Measurements from ENCODE around the gene ART3. TPM values are rescaled to one million over a fixed set of nuclear protein-coding genes. Genes with fewer than 3 reads are reported as not detected.

ART3 gene
- polyA plus RNA-seq, 1 donor (not counting 4 experiments of a cell fraction or from before 2014, with no cell fraction given) = 0.64 TPM

DNA sequence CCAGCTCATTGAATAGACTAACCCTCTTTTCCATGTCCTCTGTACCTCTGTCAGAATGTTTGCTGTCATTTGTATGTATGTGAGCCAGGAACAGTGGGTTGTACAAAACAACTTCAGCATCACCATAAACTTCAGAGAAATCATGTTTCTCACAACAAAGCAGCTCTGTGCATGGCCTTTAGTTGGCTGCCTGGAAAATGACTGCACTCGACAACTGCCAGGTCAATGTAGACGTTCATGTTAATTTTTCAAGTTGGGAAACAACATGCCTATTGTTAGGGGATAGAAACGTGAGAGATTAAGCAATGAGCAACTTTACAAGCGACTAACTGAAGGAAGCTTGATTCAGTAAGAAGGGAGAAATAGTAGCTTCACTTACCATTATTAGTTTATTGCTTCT lies 20.8 kb upstream of the ART3 start:
- dilution Hi-C loops (cut with MboI; ENCODE audit: extremely low pct_ligation_motif_present, low sequenced_read_pairs) = no loop called here

DNA sequence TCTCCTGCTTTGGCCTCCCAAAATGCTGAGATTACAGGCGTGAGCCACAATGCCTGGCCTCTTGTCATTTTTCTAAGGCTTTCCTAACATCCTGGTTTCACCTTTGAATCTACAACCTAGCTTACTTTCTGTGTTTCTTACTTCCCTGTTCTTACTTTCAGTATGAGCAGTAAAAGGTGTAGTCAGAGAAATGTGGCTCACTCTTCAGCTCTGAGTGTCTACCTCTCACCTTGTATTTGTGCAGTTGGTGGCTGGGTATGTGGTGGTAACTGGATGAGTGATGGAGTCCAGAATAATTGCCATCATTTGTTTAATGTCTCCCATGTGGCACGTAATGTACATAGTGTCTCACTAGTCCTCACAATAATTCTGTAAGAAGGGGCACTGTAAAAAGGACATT lies 19.5 kb upstream of the ART3 start:
- dilution Hi-C loops (cut with MboI; ENCODE audit: extremely low pct_ligation_motif_present, low sequenced_read_pairs) = no loop called here
- Histone ChIP-seq H3K4me2 (ENCODE audit: control insufficient read depth, extremely low read depth, insufficient read depth, low read depth, low read length) (no peak overlapping the region), H4K20me1 (ENCODE audit: control insufficient read depth, extremely low read depth, insufficient read depth, low read length) (no peaks in the 10 kb centered on the region), H3K9me1 (ENCODE audit: control insufficient read depth, extremely low read depth, insufficient read depth, low read length) (no peaks in the 10 kb centered on the region), H3K27me3 (ENCODE audit: control insufficient read depth, extremely low read depth, insufficient read depth, low read length) (no peaks in the 10 kb centered on the region), H3K79me2 (ENCODE audit: control insufficient read depth, insufficient read depth, low read length) (no peaks in the 10 kb centered on the region), H3K9ac (ENCODE audit: control insufficient read depth, extremely low read depth, insufficient read depth, low read length) (no peak overlapping the region), H2AFZ (ENCODE audit: control insufficient read depth, low read length) (peak overlapping the region; percentile 58), H3K4me1 (ENCODE audit: control insufficient read depth, extremely low read depth, insufficient read depth, low read length) (peaks cover 18% of the 10 kb centered on the region), H3K9me3 (ENCODE audit: control insufficient read depth, low read depth, low read length) (no peaks in the 10 kb centered on the region), H3K27ac (ENCODE audit: control insufficient read depth, insufficient read depth, low read length) (no peak overlapping the region), H3K4me3 (ENCODE audit: control insufficient read depth in 2 of 3, extremely low read depth in 1 of 3, insufficient read depth in 2 of 3, low read depth in 1 of 3, low read length in 3 of 3) (no peak overlapping the region), H3K36me3 (ENCODE audit: control insufficient read depth in 2 of 2, extremely low read depth in 1 of 2, insufficient read depth in 2 of 2, low read length in 2 of 2) (no peaks in the 10 kb centered on the region)
- DNase-seq (ENCODE audit: low read depth, low spot score) = no peak
- TF ChIP-seq EZH2 (IDR thresholded peaks at IDR 0.05; ENCODE audit: low read length) = no peak
- TF ChIP-seq, protein P1, sequence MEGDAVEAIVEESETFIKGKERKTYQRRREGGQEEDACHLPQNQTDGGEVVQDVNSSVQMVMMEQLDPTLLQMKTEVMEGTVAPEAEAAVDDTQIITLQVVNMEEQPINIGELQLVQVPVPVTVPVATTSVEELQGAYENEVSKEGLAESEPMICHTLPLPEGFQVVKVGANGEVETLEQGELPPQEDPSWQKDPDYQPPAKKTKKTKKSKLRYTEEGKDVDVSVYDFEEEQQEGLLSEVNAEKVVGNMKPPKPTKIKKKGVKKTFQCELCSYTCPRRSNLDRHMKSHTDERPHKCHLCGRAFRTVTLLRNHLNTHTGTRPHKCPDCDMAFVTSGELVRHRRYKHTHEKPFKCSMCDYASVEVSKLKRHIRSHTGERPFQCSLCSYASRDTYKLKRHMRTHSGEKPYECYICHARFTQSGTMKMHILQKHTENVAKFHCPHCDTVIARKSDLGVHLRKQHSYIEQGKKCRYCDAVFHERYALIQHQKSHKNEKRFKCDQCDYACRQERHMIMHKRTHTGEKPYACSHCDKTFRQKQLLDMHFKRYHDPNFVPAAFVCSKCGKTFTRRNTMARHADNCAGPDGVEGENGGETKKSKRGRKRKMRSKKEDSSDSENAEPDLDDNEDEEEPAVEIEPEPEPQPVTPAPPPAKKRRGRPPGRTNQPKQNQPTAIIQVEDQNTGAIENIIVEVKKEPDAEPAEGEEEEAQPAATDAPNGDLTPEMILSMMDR (optimal IDR thresholded peaks at IDR 0.05 in 1 of 3, IDR thresholded peaks at IDR 0.05 in 1 of 3, conservative IDR thresholded peaks at IDR 0.05 in 1 of 3; ENCODE audit: extremely low read depth in 1 of 3, insufficient read depth in 2 of 3, low read length in 3 of 3) = no peak
- FAIRE-seq = no peak

More for the DNA sequence above, 20.8 kb upstream of the ART3 start:
- no peak for DNase-seq (ENCODE audit: low read depth, low spot score)
- Histone ChIP-seq H3K4me1 (ENCODE audit: control insufficient read depth, extremely low read depth, insufficient read depth, low read length) (peaks cover 6% of the 10 kb centered on the region), H3K9ac (ENCODE audit: control insufficient read depth, extremely low read depth, insufficient read depth, low read length) (no peak overlapping the region), H4K20me1 (ENCODE audit: control insufficient read depth, extremely low read depth, insufficient read depth, low read length) (no peaks in the 10 kb centered on the region), H3K27ac (ENCODE audit: control insufficient read depth, insufficient read depth, low read length) (no peak overlapping the region), H3K9me1 (ENCODE audit: control insufficient read depth, extremely low read depth, insufficient read depth, low read length) (no peaks in the 10 kb centered on the region), H3K4me3 (ENCODE audit: control insufficient read depth in 2 of 3, extremely low read depth in 1 of 3, insufficient read depth in 2 of 3, low read depth in 1 of 3, low read length in 3 of 3) (no peak overlapping the region), H3K4me2 (ENCODE audit: control insufficient read depth, extremely low read depth, insufficient read depth, low read depth, low read length) (no peak overlapping the region), H3K36me3 (ENCODE audit: control insufficient read depth in 2 of 2, extremely low read depth in 1 of 2, insufficient read depth in 2 of 2, low read length in 2 of 2) (no peaks in the 10 kb centered on the region), H2AFZ (ENCODE audit: control insufficient read depth, low read length) (peak overlapping the region; percentile 40), H3K9me3 (ENCODE audit: control insufficient read depth, low read depth, low read length) (no peaks in the 10 kb centered on the region), H3K27me3 (ENCODE audit: control insufficient read depth, extremely low read depth, insufficient read depth, low read length) (no peaks in the 10 kb centered on the region), H3K79me2 (ENCODE audit: control insufficient read depth, insufficient read depth, low read length) (no peaks in the 10 kb centered on the region)
- TF ChIP-seq, protein P1 (optimal IDR thresholded peaks at IDR 0.05 in 1 of 3, IDR thresholded peaks at IDR 0.05 in 1 of 3, conservative IDR thresholded peaks at IDR 0.05 in 1 of 3; ENCODE audit: extremely low read depth in 1 of 3, insufficient read depth in 2 of 3, low read length in 3 of 3) = no peak
- no peak for TF ChIP-seq EZH2 (IDR thresholded peaks at IDR 0.05; ENCODE audit: low read length)
- FAIRE-seq = no peak
